HEK293T (cell line): ENCODE measurements around the gene GMPPA.

Source experiments
- CTCF ChIA-PET: fragments of 350-600 bp; formaldehyde crosslinking; extraction: SDS; loops from one replicate; lab custom pipeline; 2021; ENCODE audit warnings: antibody characterized with exemption, inconsistent platforms; lab: Yijun Ruan, JAX
- POLR2A ChIA-PET: fragments of 350-600 bp; formaldehyde crosslinking; extraction: SDS; loops from one replicate; lab custom pipeline; 2020; ENCODE audit warnings: antibody characterized with exemption, inconsistent platforms; lab: Yijun Ruan, JAX
- DNase-seq: peaks from one replicate; pipeline ENCODE4 v3.0.0; 2012; ENCODE audit warnings: mixed read lengths; ENCODE audit errors: extremely low spot score
- ARNT ChIP-seq: fragments of 450-650 bp; IDR thresholded peaks from 2 replicates; pipeline ENCODE4 v1.6.1; 2017; ENCODE audit warnings: mild to moderate bottlenecking
- BHLHE40 ChIP-seq: fragments of 450-650 bp; IDR thresholded peaks from 2 replicates; pipeline ENCODE4 v1.6.1; 2016; ENCODE audit warnings: mild to moderate bottlenecking, moderate library complexity, borderline replicate concordance
- CTBP1 ChIP-seq: fragments of 450-650 bp; IDR thresholded peaks from 2 replicates; pipeline ENCODE4 v1.6.1; 2016; ENCODE audit warnings: borderline replicate concordance
- ELF4 ChIP-seq: fragments of 450-650 bp; IDR thresholded peaks from 2 replicates; pipeline ENCODE4 v1.6.1; 2017; ENCODE audit warnings: antibody characterized with exemption
- FOXA1 ChIP-seq: fragments of 450-650 bp; IDR thresholded peaks from 2 replicates; pipeline ENCODE4 v1.6.1; 2016; ENCODE audit warnings: mild to moderate bottlenecking
- FOXM1 ChIP-seq: fragments of 450-650 bp; IDR thresholded peaks from 2 replicates; pipeline ENCODE4 v1.6.1; 2017; ENCODE audit warnings: mild to moderate bottlenecking, borderline replicate concordance
- HDGF ChIP-seq: fragments of 450-650 bp; IDR thresholded peaks from 2 replicates; pipeline ENCODE4 v1.6.1; 2017; ENCODE audit warnings: antibody characterized with exemption, borderline replicate concordance
- L3MBTL2 ChIP-seq: fragments of 450-650 bp; conservative IDR thresholded peaks from 2 replicates; pipeline ENCODE4 v1.6.1; 2016; ENCODE audit warnings: mild to moderate bottlenecking
- LEF1 ChIP-seq: fragments of 450-650 bp; IDR thresholded peaks from 2 replicates; pipeline ENCODE4 v1.6.1; 2017; ENCODE audit warnings: mild to moderate bottlenecking, borderline replicate concordance
- NFRKB ChIP-seq: fragments of 450-650 bp; IDR thresholded peaks from 2 replicates; pipeline ENCODE4 v1.6.1; 2016; ENCODE audit warnings: mild to moderate bottlenecking, moderate library complexity
- SP1 ChIP-seq: fragments of 450-650 bp; IDR thresholded peaks from 2 replicates; pipeline ENCODE4 v1.6.1; 2017
- SUZ12 ChIP-seq: fragments of 450-650 bp; IDR thresholded peaks from 2 replicates; pipeline ENCODE4 v1.6.1; 2016; ENCODE audit warnings: mild to moderate bottlenecking
- TARDBP ChIP-seq: fragments of 450-650 bp; IDR thresholded peaks from 2 replicates; pipeline ENCODE4 v1.6.1; 2016
- ZNF384 ChIP-seq: fragments of 450-650 bp; IDR thresholded peaks from 2 replicates; pipeline ENCODE4 v1.6.1; 2016

Gene GMPPA

DNA sequence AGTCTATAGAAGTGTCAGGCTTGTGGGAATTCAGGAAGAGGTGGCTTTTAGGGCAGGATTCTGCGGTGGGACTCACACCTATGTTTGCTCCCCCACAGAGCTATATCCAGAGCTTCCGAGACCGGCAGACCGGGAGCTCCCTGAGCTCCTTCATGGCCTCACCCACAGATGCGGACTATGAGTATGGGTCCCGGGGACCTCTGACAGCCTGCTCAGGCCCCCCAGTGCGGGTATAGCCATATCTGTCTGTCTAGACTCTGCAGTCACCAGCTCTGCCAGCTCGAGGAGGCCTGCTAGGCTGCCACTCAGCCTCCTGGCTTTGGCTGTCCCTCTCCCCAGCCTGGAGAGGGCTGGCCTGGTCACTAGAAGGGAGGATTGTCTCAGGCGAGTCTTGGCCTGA, 50.9 kb downstream of the GMPPA start:
- POLR2A ChIA-PET, result interaction anchor here (1.1 kb wide), 1 partner anchor 48 kb away, joined by 5 read pairs; the partner anchor contains the start of gene STK11IP
- CTCF ChIA-PET, result interaction anchor here (0.8 to 1.7 kb wide), 2 partner anchors 8 to 10 kb away, joined by 3 to 5 read pairs; no protein-coding TSS in a partner anchor
- no peak for TF ChIP-seq ARNT
- no peak for TF ChIP-seq SUZ12
- TF ChIP-seq SP1, result no peak
- no peak for TF ChIP-seq ELF4
- no peak for TF ChIP-seq NFRKB
- TF ChIP-seq CTBP1, result no peak

DNA sequence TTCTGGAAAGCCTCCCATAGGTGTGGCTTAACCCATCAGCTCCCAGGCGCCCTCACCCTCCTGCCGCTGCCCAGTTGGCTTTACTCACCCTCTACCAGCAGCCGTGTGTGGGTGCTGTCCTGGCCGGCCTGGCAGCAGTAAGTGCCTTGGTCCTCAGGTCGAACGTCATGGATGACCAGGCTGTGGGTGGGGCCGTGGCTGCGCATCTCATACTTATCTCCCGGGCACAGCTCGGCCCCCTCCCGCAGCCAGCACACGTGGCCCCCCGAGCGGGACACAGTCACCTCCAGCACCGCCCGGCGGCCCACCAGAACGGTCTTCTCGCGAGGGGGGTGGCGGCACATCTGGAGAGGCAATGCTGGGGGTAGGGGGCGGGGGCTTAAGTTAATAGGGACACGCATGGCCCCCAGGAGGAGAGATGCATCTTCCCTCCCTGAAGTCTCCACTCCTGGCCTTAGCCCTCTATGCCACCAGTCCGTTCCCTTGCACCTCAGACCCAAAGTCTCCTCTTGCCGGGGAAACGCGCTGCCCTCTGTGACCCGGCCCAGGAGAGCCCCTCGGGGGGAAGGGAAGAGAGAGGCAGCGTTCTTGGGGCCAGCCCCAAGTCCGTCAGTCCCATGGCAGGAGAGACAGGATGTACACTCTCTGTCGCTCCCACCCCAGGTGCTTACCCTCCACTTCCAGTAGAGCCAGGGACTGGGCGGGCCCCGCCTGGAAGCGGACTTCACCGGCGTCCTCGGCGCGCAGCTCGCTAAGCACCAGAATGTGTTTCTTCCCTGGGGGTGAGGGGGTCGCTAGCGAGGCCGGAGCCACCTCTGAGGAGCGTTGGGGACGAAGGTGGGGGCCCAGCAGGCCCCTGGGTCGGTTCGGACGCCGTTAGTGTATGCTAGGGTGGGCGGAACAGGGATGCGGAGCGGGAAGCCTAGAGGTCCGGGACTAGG, 53.0 kb downstream of the GMPPA start:
- POLR2A ChIA-PET, result interaction anchor here (1.0 to 1.9 kb wide), 4 partner anchors 9 to 46 kb away, joined by 3 to 7 read pairs (median 6); partner anchors contain the start of gene STK11IP
- TF ChIP-seq LEF1, result no peak
- TF ChIP-seq L3MBTL2, result no peak
- TF ChIP-seq FOXM1, result no peak
- no peak for TF ChIP-seq BHLHE40
- TF ChIP-seq SUZ12, result no peak
- no peak for TF ChIP-seq ZNF384
- no peak for TF ChIP-seq SP1
- no peak for TF ChIP-seq HDGF
- no peak for TF ChIP-seq FOXA1
- TF ChIP-seq CTBP1, result no peak
- no peak for DNase-seq
- CTCF ChIA-PET, result interaction anchor here (0.6 to 1.0 kb wide), 3 partner anchors 9 to 88 kb away, joined by 4 to 6 read pairs (median 6); no protein-coding TSS in a partner anchor

More for the DNA sequence above, 50.9 kb downstream of the GMPPA start:
- no peak for DNase-seq

- peak; percentile 90 for DNase-seq
- TF ChIP-seq HDGF (no peak), SUZ12 (no peak), NFRKB (no peak), ZNF384 (no peak), BHLHE40 (no peak), L3MBTL2 (peak; percentile 40; the same call in 1 of the 2 replicates), SP1 (peak; percentile 88)
- POLR2A ChIA-PET, result interaction anchor here (1.2 to 1.9 kb wide), 4 partner anchors 8 to 132 kb away, joined by 4 to 7 read pairs (median 6); partner anchors contain the start of gene STK11IP
- CTCF ChIA-PET, result interaction anchor here (0.6 to 1.3 kb wide), 3 partner anchors 11 to 89 kb away, joined by 3 to 6 read pairs (median 4); a partner anchor contains a TSS
Measured at GRCh38 chr2:219552382-219553167, 53.9 kb downstream of the GMPPA start.

GRCh38 chr2:219553168-219553417, 54.4 kb downstream of the GMPPA start:
- TF ChIP-seq ZNF384, result no peak
- TF ChIP-seq L3MBTL2, result no peak
- TF ChIP-seq FOXA1, result no peak
- TF ChIP-seq ARNT, result no peak
- TF ChIP-seq NFRKB, result no peak
- TF ChIP-seq BHLHE40, result no peak
- no peak for TF ChIP-seq TARDBP
- TF ChIP-seq HDGF, result no peak
- POLR2A ChIA-PET, result interaction anchor here (1.2 to 1.9 kb wide), 4 partner anchors 7 to 132 kb away, joined by 4 to 7 read pairs (median 6); partner anchors contain the start of gene STK11IP
- no peak for DNase-seq
- CTCF ChIA-PET, result interaction anchor here (1.0 to 1.3 kb wide), 2 partner anchors 12 to 57 kb away, joined by 3 to 4 read pairs; a partner anchor contains a TSS

DNA sequence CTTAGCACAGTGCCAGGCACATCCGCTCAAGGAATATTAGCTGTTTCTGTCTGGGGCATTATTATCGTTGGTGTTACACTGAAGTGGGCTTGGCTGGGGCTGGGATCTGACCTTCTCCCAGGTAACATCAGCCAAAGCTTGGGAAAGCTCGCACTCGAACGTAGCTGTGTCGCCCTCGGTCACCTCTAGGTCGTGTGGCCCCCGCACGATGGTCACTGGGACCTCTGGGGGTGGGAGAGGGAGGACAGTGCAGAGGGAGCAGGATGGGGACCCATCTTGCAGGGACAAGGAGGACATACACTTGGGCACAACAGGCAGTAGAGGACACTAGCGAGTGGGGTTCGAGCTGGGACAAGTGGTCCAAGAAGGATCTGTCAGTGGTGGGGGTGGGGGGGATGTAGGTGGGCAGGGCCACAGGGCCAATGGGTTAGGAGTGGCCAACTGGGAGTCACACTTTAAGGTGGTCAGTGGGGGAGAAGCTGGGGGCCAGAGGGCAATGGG, 54.8 kb downstream of the GMPPA start:
- ChIA-PET POLR2A (interaction anchor here (1.5 to 1.9 kb wide), 2 partner anchors 17 to 132 kb away, joined by 4 to 6 read pairs; no protein-coding TSS in a partner anchor), CTCF (interaction anchor here (1.3 kb wide), 1 partner anchor 58 kb away, joined by 3 read pairs; a partner anchor contains a TSS)
- no peak for DNase-seq
- TF ChIP-seq CTBP1 (no peak), LEF1 (no peak), BHLHE40 (no peak), HDGF (no peak), FOXM1 (no peak), ZNF384 (no peak)

- no peak for DNase-seq
- CTCF ChIA-PET, result no interaction called here
- POLR2A ChIA-PET, result no interaction called here
- TF ChIP-seq BHLHE40 (no peak), FOXA1 (no peak), FOXM1 (no peak), SP1 (no peak), TARDBP (no peak)
Measured at GRCh38 chr2:219554350-219554749, 55.7 kb downstream of the GMPPA start.

- ChIA-PET POLR2A (interaction anchor here (0.6 kb wide), 1 partner anchor 11 kb away, joined by 3 read pairs; no protein-coding TSS in a partner anchor), CTCF (no interaction called here)
- no peak for TF ChIP-seq FOXA1
- DNase-seq, result no peak
Measured at GRCh38 chr2:219555956-219556355, 57.3 kb downstream of the GMPPA start.
